ENCODE results near the gene CD99L2. TPM values are rescaled to one million over a fixed set of nuclear protein-coding genes. Genes with fewer than 3 reads are reported as not detected.

CD99L2 gene
- total and polyA plus RNA-seq, 10 of the 15 experiments (the other 5 are each of a cell fraction or from before 2014, with no cell fraction given) = 1.1 to 22.9 (median 13.0) TPM

DNA sequence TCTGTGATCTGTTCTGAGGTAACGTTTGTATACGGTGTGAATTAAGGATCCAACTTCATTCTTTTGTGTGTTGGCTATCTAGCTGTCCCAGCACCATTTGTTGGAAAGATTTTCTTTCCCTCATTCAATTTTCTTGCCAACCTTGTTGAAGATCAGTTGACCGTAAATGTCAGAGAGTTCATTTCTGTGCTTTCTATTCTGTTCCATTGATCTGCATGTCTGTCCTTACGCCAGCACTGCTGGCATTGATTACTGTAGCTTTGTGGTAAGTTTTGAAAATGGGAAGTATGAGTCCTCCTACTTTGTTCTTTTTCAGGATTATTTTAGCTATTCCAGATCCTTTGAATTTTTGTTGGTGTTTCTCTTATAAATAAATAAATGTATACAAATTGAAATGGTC, 144.5 kb downstream of the CD99L2 start:
- Histone ChIP-seq H3K9ac (ENCODE audit: control insufficient read depth, insufficient read depth, low read length) (no peak overlapping the region), H3K27ac (ENCODE audit: control insufficient read depth, insufficient read depth) (no peak overlapping the region), H4K20me1 (ENCODE audit: control insufficient read depth, insufficient read depth) (no peaks in the 10 kb centered on the region), H3K4me3 (no peak overlapping the region), H3K4me2 (ENCODE audit: control insufficient read depth, insufficient read depth) (no peak overlapping the region), H3K36me3 (ENCODE audit: control insufficient read depth in 2 of 2, insufficient read depth in 2 of 2, low read length in 1 of 2) (peaks cover 0 to 2% of the 10 kb centered on the region in 2 experiments; a peak in 2 of 4 replicates), H3K27me3 (replicated peaks in 1 of 2; ENCODE audit: control insufficient read depth in 2 of 2, insufficient read depth in 2 of 2, low read length in 1 of 2) (no peaks in the 10 kb centered on the region), H2AFZ (ENCODE audit: control insufficient read depth, low read depth, low read length) (no peak overlapping the region), H3K79me2 (ENCODE audit: control insufficient read depth, insufficient read depth, low read length) (no peaks in the 10 kb centered on the region), H3K9me3 (replicated peaks; ENCODE audit: control insufficient read depth, insufficient read depth, low read length) (no peaks in the 10 kb centered on the region), H3K4me1 (ENCODE audit: control insufficient read depth, insufficient read depth, low read length) (no peaks in the 10 kb centered on the region)
- ChIA-PET POLR2A (interaction anchor here (0.8 kb wide), 1 partner anchor 329 kb away, joined by 3 read pairs; no protein-coding TSS in a partner anchor), SMC1A (ENCODE audit: uncharacterized antibody, unreplicated experiment) (interaction anchor here (0.8 kb wide), 1 partner anchor 71 kb away, joined by 4 read pairs; no protein-coding TSS in a partner anchor), RAD21 (ENCODE audit: unreplicated experiment) (no interaction called here), CTCF (interaction anchor here (1.2 kb wide), 1 partner anchor 16 kb away, joined by 3 read pairs; no protein-coding TSS in a partner anchor)
- BruUV-seq (replicated peaks) = no TSS peak
- intact Hi-C loops (cut with micrococcal nuclease; ENCODE audit: unreplicated experiment) = no loop called here
- WGBS (ENCODE audit: insufficient coverage, insufficient replicate concordance, low lambda C conversion rate, missing lambda C conversion rate) = 69% methylated on average over 4 of the region's 4 CpGs
- in situ Hi-C loops (cut with MboI) = loop anchor here (25.0 kb wide), 1 partner anchor 933 kb away; the partner anchor contains the start of gene PRRG3
- no peak for ATAC-seq
- DNase-seq (ENCODE audit: low read depth, low spot score) = no peak
- FAIRE-seq = no peak
- no peak for TF ChIP-seq ZNF24 (IDR thresholded peaks at IDR 0.05)
- TF ChIP-seq, protein P1, sequence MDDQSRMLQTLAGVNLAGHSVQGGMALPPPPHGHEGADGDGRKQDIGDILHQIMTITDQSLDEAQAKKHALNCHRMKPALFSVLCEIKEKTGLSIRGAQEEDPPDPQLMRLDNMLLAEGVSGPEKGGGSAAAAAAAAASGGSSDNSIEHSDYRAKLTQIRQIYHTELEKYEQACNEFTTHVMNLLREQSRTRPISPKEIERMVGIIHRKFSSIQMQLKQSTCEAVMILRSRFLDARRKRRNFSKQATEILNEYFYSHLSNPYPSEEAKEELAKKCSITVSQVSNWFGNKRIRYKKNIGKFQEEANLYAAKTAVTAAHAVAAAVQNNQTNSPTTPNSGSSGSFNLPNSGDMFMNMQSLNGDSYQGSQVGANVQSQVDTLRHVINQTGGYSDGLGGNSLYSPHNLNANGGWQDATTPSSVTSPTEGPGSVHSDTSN (IDR thresholded peaks at IDR 0.05; ENCODE audit: insufficient replicate concordance, low read depth, low read length) = no peak
- TF ChIP-seq, protein P2, sequence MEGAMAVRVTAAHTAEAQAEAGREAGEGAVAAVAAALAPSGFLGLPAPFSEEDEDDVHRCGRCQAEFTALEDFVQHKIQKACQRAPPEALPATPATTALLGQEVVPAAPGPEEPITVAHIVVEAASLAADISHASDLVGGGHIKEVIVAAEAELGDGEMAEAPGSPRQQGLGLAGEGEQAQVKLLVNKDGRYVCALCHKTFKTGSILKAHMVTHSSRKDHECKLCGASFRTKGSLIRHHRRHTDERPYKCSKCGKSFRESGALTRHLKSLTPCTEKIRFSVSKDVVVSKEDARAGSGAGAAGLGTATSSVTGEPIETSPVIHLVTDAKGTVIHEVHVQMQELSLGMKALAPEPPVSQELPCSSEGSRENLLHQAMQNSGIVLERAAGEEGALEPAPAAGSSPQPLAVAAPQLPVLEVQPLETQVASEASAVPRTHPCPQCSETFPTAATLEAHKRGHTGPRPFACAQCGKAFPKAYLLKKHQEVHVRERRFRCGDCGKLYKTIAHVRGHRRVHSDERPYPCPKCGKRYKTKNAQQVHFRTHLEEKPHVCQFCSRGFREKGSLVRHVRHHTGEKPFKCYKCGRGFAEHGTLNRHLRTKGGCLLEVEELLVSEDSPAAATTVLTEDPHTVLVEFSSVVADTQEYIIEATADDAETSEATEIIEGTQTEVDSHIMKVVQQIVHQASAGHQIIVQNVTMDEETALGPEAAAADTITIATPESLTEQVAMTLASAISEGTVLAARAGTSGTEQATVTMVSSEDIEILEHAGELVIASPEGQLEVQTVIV (IDR thresholded peaks at IDR 0.05; ENCODE audit: borderline replicate concordance, partially characterized antibody) = no peak
- TF ChIP-seq RELA (IDR thresholded peaks at IDR 0.05; ENCODE audit: borderline replicate concordance, partially characterized antibody) = no peak

Data from GM12878 (cell line).